COLO829 (cell line): ENCODE measurements around the gene GJB4.

Source experiments
- DNase-seq: peaks from one replicate; pipeline ENCODE4 v3.0.0; 2012; ENCODE audit warnings: low spot score

Gene GJB4

DNA sequence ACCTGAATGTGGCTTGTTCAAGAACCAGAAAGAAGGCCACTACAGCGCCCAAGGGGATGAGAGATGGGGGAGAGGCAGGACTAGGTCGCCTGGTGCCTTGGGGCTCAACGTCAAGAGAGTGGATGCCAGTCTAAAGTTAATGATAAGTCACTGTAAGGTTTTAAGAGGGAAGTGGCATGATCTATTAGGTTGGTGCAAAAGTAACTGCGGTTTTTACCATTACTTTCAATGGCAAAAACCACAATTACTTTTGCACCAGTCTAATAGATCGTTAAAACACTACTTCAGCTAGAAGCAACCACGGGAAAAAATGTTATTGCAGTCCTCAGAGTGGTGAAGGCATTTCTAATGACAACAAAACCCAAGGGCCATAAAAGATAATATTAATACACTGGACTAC is 18.8 kb downstream of the GJB4 start:
- DNase-seq = no peak

DNA sequence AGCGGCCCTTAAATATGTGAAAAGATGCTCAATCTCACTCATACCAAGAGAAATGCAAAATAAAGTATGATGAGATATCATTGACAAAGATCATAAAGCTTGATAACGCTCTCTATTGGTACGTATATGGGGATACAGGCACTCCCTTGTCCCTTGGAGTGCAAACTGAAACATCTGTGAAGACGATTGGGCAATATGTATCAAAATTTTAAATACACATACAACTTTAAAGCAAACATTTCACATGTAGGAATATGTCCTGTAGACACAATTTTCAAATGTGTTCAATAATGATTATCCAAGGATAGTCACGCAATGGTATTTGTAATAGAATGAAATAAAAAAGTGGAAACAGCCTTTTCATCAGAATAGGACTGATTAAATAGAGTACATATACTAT is 19.5 kb downstream of the GJB4 start:
- DNase-seq = no peak

DNA sequence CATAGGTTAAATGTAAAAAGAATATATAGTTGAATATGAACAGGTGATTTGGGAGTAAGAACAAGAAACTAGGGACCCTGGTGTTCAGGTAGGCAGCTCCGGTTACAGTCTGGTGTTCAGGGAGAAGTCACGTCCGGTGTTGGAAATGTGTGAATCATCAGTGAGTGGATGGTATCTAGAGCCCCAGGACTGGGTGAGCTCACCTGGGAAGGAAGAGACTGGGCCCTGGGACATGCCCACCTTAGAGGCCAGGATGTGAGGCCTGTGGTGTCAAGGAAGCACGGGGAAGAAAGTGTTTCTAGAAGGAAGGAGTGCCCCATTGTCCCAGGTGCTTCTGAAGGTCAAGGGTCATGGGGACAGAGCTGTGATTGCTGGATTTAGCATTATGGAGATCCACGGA is 20.0 kb downstream of the GJB4 start:
- DNase-seq = no peak

GRCh38 chr1:34779962-34780361 is 20.4 kb downstream of the GJB4 start:
- no peak for DNase-seq

DNA sequence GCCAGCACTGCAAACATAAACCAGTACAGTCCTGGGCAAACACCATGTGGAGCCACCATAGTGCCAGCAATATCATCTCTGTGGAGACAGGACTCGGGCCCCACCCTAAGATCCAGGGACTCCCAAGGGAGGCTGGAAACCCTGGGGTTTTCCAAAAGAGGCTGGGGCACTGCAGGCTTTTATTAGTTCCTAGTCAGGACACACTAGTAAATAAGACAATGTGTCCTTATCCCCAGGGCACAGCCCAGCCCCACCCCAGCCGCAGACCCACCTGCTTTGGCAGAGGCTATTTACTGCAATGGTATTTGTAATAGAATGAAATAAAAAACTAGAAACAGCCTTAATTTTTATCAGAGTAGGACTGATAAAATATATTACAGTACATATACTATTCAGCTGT is 21.0 kb downstream of the GJB4 start:
- no peak for DNase-seq

- no peak for DNase-seq
Observed at GRCh38 chr1:34781071-34781843, 21.7 kb downstream of the GJB4 start, which contains the start of gene GJB3. Gene GJB3, plus strand, starts transcription at chr1:34781214. Its CDS starts 3,549 bp downstream, at chr1:34784763.

DNA sequence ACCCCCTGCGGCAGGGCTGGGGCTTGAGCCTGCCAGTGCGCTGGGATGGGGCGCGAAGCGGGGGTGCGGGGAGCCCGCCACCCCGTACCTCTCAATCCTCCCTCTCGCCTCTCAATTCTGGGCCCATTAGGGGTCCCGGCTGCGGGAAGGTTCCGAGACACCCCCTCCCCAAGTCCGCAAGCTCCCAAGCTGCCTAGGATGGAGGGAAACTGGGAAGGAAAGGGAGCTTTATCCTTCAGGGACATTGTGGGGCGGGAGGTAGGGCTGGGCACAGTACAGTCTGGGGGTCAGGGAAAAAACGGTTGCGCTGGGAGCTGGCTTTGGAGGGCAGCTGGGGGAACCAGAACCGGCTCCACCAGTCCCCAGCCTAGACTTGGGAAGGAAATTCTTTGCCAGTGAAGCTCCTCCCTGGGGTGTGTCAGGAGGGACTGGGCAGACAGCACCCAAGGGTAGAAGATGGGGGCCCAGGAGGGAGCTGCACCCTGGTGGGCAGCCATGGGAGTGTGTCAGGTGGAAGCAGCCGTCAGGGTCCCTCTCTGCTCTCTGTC is 22.4 kb downstream of the GJB4 start:
- DNase-seq = no peak

DNA sequence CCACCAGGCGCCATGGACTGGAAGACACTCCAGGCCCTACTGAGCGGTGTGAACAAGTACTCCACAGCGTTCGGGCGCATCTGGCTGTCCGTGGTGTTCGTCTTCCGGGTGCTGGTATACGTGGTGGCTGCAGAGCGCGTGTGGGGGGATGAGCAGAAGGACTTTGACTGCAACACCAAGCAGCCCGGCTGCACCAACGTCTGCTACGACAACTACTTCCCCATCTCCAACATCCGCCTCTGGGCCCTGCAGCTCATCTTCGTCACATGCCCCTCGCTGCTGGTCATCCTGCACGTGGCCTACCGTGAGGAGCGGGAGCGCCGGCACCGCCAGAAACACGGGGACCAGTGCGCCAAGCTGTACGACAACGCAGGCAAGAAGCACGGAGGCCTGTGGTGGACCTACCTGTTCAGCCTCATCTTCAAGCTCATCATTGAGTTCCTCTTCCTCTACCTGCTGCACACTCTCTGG is 25.2 kb downstream of the GJB4 start:
- DNase-seq = no peak

GRCh38 chr1:34785231-34785874 is 25.8 kb downstream of the GJB4 start:
- DNase-seq = no peak

- no peak for DNase-seq
Observed at GRCh38 chr1:34785875-34786470, 26.4 kb downstream of the GJB4 start.

DNA sequence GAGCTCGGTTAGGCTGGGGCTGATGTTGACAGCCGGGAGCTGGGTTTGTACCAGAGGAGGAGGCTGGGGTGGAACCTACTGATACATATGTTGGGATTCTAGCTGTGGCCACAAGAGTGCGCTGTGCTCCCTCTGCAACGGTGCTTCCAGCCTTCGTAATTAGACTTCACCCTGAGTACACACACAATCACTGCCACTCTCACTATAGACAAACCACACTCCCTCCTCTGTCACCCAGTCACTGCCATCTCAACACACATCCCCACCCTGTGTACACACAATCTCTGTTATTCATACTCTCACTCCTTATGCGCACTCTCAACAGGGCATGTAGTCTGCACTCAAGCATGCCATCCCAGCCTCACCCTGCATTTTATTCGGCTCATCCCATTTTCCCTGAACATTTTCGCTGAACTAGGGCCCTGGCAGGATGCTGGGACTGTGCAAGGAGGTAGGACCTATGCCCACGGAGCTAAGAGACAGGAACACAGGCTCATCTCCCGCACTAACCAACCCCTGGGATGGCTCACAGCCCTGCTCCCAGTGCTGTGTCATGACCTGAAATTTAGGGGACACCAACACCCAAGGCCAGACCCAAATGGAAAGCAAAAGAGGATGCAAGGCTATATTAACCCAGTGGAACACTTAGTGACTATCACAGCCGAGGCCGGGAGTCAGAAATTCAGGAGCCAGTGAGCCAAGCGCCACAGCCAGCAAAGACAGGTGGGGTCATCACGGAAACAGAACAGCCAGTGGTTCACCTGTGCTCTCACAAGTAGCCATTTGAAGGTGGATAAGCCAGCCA is 27.2 kb downstream of the GJB4 start:
- DNase-seq = peak; percentile 62

- DNase-seq = no peak
Observed at GRCh38 chr1:34787461-34788420, 28.2 kb downstream of the GJB4 start.

GRCh38 chr1:34790985-34791384 is 31.4 kb downstream of the GJB4 start:
- no peak for DNase-seq

- no peak for DNase-seq
Observed at GRCh38 chr1:34792424-34792823, 32.9 kb downstream of the GJB4 start.

- DNase-seq = no peak
Observed at GRCh38 chr1:34792868-34793727, 33.6 kb downstream of the GJB4 start, which contains the start of gene GJA4. Gene GJA4, plus strand, starts transcription at chr1:34792999. Its CDS starts 1,215 bp downstream, at chr1:34794214.

GRCh38 chr1:34794001-34794789 is 34.7 kb downstream of the GJB4 start:
- no peak for DNase-seq

DNA sequence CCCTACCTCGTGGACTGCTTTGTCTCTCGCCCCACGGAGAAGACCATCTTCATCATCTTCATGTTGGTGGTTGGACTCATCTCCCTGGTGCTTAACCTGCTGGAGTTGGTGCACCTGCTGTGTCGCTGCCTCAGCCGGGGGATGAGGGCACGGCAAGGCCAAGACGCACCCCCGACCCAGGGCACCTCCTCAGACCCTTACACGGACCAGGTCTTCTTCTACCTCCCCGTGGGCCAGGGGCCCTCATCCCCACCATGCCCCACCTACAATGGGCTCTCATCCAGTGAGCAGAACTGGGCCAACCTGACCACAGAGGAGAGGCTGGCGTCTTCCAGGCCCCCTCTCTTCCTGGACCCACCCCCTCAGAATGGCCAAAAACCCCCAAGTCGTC is 35.2 kb downstream of the GJB4 start:
- DNase-seq = no peak

- no peak for DNase-seq
Observed at GRCh38 chr1:34795916-34796315, 36.4 kb downstream of the GJB4 start.

- no peak for DNase-seq
Observed at GRCh38 chr1:34796990-34797389, 37.5 kb downstream of the GJB4 start.
